GM12873 (cell line): ENCODE measurements around the gene RGS3.

Source experiments
- TF ChIP-seq, protein P1 (sequence below): IDR thresholded peaks from 2 replicates; pipeline ENCODE4 v1.5.1; 2012; ENCODE audit warnings: low read depth, mild to moderate bottlenecking, moderate library complexity, low read length, control low read depth; ENCODE audit not compliant: insufficient read depth; ENCODE audit errors: missing control alignments

RGS3 gene

DNA sequence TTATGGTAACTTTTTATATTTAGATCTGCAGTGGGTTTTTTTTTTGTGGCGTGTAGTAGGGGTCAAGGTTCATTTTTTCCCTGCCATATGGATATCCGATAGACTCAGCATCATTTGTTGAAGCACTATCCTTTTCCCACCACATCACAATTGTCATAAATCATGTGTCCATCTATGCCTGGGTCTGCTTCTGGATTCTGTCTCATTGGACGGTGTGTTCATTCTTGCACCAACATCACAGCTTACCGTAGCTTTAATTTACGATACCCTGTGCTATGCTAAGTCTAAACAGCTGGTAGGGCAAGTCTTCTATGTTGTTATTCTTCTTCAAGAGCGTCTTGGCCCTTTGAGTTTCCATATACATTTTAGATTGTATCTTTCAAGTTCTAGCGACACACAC, 175.0 kb downstream of the RGS3 start:
- TF ChIP-seq, protein P1, sequence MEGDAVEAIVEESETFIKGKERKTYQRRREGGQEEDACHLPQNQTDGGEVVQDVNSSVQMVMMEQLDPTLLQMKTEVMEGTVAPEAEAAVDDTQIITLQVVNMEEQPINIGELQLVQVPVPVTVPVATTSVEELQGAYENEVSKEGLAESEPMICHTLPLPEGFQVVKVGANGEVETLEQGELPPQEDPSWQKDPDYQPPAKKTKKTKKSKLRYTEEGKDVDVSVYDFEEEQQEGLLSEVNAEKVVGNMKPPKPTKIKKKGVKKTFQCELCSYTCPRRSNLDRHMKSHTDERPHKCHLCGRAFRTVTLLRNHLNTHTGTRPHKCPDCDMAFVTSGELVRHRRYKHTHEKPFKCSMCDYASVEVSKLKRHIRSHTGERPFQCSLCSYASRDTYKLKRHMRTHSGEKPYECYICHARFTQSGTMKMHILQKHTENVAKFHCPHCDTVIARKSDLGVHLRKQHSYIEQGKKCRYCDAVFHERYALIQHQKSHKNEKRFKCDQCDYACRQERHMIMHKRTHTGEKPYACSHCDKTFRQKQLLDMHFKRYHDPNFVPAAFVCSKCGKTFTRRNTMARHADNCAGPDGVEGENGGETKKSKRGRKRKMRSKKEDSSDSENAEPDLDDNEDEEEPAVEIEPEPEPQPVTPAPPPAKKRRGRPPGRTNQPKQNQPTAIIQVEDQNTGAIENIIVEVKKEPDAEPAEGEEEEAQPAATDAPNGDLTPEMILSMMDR: no peak

DNA sequence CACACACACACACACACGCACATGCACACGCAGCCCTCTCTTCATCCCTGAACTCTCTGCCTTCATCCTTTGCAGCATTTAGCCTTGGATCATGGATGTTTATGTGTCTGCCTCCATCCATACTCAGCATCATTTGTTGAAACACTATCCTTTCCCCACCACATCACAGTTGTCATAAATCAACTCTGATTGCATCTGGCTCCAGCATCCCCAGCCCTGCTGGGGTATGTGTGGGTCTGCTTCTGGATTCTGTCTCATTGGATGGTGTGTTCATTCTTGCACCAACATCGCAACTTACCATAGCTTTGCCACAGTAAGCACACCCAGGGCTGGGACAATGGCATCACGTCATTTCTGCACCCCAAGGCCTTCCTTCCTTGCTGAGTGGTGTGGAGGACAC, 175.4 kb downstream of the RGS3 start:
- TF ChIP-seq, protein P1: no peak

DNA sequence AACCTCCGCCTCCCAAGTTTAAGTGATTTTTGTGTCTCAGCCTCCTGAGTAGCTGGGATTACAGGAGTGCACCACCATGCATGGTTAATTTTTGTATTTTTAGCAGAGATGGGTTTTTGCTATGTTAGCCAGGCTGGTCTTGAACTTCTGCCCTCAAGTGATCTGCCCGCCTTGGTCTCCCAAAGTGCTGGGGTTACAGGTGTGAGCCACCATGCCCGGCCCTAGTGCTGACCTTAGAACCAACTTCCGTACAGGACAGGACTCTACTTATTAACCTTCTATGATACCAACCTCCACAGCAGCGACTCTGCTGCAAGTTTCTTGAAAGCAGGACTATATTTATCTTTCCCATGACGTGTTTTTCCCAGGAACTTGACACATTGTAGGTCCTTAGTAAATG, 176.9 kb downstream of the RGS3 start:
- TF ChIP-seq, protein P1: no peak

DNA sequence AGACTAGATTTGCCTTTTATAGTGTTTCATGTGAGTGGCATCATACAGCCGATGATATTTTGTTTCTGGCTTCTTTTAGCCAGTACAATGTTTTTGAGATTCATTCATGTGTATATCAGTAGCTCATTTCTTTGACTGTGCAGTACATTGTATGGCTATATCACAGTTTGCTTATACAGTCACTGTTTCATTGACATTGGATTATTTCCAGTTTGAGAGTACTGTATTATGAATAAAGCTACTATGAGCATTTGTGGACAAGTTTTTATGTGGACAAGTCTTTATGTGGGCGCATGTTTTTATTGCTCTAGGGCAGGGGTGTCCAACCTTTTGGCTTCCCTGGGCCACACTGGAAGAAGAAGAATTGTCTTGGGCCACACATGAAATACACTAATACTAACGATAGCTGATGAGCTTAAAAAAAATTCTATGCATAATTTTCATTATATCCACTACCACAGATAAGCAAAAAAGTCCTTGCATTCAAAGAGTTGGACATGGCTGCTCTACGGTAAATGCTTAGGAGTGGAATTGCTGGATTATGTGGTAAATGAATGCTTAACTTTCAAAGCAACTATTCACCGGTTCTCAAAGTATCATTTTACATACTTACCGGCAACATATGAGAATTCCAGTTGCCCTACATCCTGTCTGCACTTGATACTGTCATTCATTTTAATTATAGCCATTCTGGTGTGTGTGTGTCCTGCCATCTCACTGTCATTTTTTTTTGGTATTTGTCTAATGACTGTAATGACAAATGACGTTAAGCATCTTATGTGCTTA, 177.8 kb downstream of the RGS3 start:
- TF ChIP-seq, protein P1: no peak

DNA sequence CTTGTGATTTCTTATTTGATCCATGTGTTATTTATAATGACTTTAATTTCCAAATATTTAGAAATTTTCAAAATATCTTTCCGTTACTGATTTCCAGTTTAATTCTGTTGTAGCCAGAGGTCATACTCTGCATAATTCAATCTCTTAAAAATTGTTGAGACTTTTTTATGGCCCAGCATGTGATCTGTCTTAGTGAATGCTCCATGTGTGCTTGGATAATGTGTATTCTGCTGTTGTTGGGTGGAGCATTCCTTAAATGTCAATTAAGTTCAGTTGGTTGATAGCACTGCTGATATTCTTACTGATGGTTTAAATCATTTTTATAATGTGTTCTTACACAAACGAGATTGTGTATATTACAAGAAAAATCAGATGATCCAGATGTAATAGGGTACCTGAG, 180.8 kb downstream of the RGS3 start:
- TF ChIP-seq, protein P1: no peak

DNA sequence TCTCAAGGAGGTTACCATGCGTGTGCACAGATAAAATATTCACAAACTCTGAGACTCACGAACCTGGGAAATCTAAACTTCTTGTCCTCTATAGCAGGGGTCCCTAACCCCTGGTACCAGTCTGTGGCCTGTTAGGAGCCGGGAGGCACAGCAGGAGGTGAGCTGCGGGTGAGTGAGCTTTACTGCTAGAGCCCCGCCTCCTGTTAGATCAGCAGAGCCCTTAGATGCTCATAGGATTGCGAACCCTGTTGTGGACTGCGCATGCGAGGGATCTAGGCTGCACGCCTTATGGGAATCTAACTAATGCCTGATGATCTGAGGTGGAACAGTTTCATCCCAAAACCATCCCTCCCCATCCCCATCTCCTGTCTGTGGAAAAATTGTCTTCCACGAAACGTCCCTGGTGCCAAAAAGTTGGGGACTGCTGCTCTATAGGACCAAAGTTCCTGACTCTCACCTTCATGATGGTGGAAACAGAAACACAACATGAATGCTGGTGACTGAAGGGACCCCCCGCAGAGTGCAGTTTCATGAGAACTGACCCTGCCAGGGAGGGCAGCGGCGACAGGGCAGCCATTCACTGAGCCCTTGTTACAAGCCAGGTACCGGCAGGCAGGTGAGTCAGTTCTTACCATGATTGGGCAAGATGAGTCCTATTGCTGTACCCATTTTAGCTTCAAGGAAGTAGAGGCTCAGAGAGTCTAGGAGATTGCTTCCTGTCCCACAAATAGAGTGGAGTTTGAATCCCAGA, 181.9 kb downstream of the RGS3 start:
- TF ChIP-seq, protein P1: no peak

DNA sequence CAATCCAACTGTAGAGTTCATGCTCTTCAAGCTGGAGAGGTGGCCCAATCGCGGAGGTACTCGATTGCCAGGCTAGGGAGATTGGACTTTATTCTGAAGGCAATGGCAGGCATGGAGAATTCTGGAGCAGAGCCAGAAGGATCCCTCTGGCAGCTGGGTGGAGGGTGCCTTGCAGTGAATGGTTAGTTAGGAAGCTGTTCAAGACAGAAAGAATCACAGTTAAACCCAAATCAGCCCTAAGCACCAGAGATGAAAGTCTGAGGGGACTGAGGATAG, 182.4 kb downstream of the RGS3 start:
- TF ChIP-seq, protein P1: no peak
